MCF 10A (cell line): ENCODE measurements around the gene MFSD11. TPM values are rescaled to one million over a fixed set of nuclear protein-coding genes. Genes with fewer than 3 reads are reported as not detected.
"Not testable (repeated sequence)": the region's sequence is repeated elsewhere in the genome, so short reads cannot be mapped to it uniquely, and the experiment has no call there.

Source experiments
- BruUV-seq: library from RNA; stranded (reverse); fragments of 400-500 nt; replicated peaks from 2 replicates; lab custom pipeline; 2021; lab: Mats Ljungman, UMichigan
- CTCF ChIA-PET: fragments of 300-600 bp; sonication (Branson Sonifier 250); formaldehyde crosslinking; extraction: SDS; loops from one replicate; lab custom pipeline; 2021; ENCODE audit warnings: antibody characterized with exemption, inconsistent platforms; lab: Yijun Ruan, JAX
- POLR2A ChIA-PET: fragments of 300-600, 350-650 bp; sonication (Branson Sonifier 250); formaldehyde crosslinking; extraction: SDS; loops from one replicate; lab custom pipeline; 2020; ENCODE audit warnings: antibody characterized with exemption, inconsistent platforms; lab: Yijun Ruan, JAX
- DNase-seq: peaks from one replicate; pipeline ENCODE4 v3.0.0-alpha.2; 2018; ENCODE audit not compliant: unreplicated experiment
- H3K27ac Mint-ChIP-seq: one replicate; pipeline ENCODE4 v1.8.0; 2022; ENCODE audit warnings: mild to moderate bottlenecking, low read depth, mixed read lengths; ENCODE audit not compliant: unreplicated experiment
- H3K27me3 Mint-ChIP-seq: one replicate; pipeline ENCODE4 v1.8.0; 2022; ENCODE audit warnings: mixed read lengths; ENCODE audit not compliant: insufficient read depth, unreplicated experiment
- H3K36me3 Mint-ChIP-seq: one replicate; pipeline ENCODE4 v1.8.0; 2022; ENCODE audit warnings: mild to moderate bottlenecking, moderate library complexity, mixed read lengths; ENCODE audit not compliant: insufficient read depth, unreplicated experiment
- H3K4me1 Mint-ChIP-seq: one replicate; pipeline ENCODE4 v1.8.0; 2022; ENCODE audit warnings: mixed read lengths; ENCODE audit not compliant: insufficient read depth, unreplicated experiment
- H3K4me3 Mint-ChIP-seq: one replicate; pipeline ENCODE4 v1.8.0; 2022; ENCODE audit warnings: mild to moderate bottlenecking, moderate library complexity, mixed read lengths; ENCODE audit not compliant: unreplicated experiment
- H3K9me3 Mint-ChIP-seq: one replicate; pipeline ENCODE4 v1.8.0; 2022; ENCODE audit warnings: mixed read lengths; ENCODE audit not compliant: unreplicated experiment
- CTCF ChIP-seq: fragments of 200-600 bp; IDR thresholded peaks from one replicate; pipeline ENCODE4 v1.8.0; 2022; ENCODE audit warnings: antibody characterized with exemption, mild to moderate bottlenecking; ENCODE audit not compliant: unreplicated experiment
- intact Hi-C: fragments of 100-400 bp; cut with micrococcal nuclease; formaldehyde crosslinking; loops from 2 replicates; pipeline ENCODE4 v1.14.1; 2022
- total RNA-seq: library from RNA; stranded (reverse); gene quantifications from 2 replicates; pipeline ENCODE4 v1.2.3, GENCODE V29; 2022

MFSD11 gene
- total RNA-seq, 1 experiment from 2014 or later, result 11.6 TPM

- H3K9me3 Mint-ChIP-seq, result no peaks in the 10 kb centered on the region
- no peaks in the 10 kb centered on the region for H3K27me3 Mint-ChIP-seq
- peak; percentile 98 for DNase-seq
- BruUV-seq, result no TSS peak
- POLR2A ChIA-PET, result interaction anchor here (0.6 to 9.1 kb wide), 16 partner anchors 9 to 324 kb away, joined by 3 to 150 read pairs (median 3); partner anchors contain the start of genes JMJD6 and METTL23
- peaks cover 20% of the 10 kb centered on the region for H3K4me1 Mint-ChIP-seq
- H3K4me3 Mint-ChIP-seq, result peak within 1 kb of the TSS; percentile 100
- H3K27ac Mint-ChIP-seq, result peak within 1 kb of the TSS; percentile 97
- H3K36me3 Mint-ChIP-seq, result peaks cover 71% of the 10 kb centered on the region
- CTCF ChIA-PET, result interaction anchor here (0.7 to 0.9 kb wide), 3 partner anchors 12 to 542 kb away, joined by 3 to 5 read pairs (median 4); no protein-coding TSS in a partner anchor
- no peak for TF ChIP-seq CTCF
- intact Hi-C loops, result loop anchor here (10.0 kb wide), 1 partner anchor 328 kb away; no protein-coding TSS in a partner anchor
Measured at GRCh38 chr17:76737082-76737675, 740 bp upstream of the MFSD11 start, which contains the start of gene SRSF2. Gene SRSF2, minus strand, starts transcription at chr17:76737331. Its CDS starts 171 bp downstream, at chr17:76737160.

DNA sequence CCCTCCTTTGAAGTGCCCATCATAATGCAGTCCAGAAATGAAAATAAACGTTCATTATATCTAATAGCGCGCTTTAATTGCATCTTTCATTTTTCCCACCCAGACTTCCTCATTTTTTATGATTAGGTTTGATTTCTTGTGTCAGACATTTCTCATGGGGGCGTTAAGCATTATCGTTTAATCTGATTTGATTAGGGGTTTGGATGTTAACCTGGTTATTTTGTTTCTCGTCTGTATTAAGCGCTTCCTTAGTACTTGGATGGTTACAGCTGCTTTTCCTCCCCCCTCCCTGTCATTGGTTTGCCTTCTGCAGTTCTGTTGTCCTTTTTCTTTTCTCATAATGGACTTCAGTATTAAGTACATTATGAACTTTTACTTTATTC lies 540 bp downstream of the MFSD11 start:
- BruUV-seq, result TSS peak; percentile 38
- H3K36me3 Mint-ChIP-seq, result peaks cover 63% of the 10 kb centered on the region
- intact Hi-C loops, result loop anchor here (1.0 to 10.0 kb wide), 2 partner anchors 101 to 326 kb away; no protein-coding TSS in a partner anchor

DNA sequence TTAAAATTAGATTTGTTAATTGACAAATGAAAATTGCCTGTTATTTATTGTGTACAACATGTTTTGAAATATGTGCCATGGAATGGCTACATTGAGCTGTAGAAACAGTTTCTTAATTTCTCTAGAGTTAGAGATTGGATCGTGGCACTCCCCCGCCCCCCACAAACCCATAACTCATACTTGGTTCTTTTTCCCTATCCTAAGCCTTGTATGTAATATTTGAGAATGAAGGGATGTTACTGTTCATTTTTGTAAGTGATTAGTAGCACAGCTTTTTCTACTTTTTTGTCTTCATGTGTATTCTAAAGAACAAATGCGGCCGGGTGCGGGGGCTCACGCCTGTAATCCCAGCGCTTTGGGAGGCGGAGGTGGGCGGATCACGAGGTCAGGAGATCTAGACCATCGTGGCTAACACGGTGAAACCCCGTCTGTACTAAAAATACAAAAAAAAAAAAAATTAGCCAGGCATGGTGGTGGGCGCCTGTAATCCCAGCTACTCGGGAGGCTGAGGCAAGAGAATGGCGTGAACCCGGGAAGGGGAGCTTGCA lies 1.7 kb downstream of the MFSD11 start:
- H3K4me1 Mint-ChIP-seq, result not testable (repeated sequence)

More for the DNA sequence above, 540 bp downstream of the MFSD11 start:
- H3K4me1 Mint-ChIP-seq, result peaks cover 17% of the 10 kb centered on the region
- TF ChIP-seq CTCF, result no peak
- DNase-seq, result no peak
- H3K4me3 Mint-ChIP-seq, result peak overlapping the region; percentile 100
- ChIA-PET POLR2A (interaction anchor here (0.7 to 9.1 kb wide), 11 partner anchors 11 to 888 kb away, joined by 3 to 150 read pairs (median 4); partner anchors contain the start of genes JMJD6, METTL23 and RHBDF2), CTCF (interaction anchor here (0.6 to 1.5 kb wide), 4 partner anchors 41 to 292 kb away, joined by 3 to 4 read pairs (median 4); no protein-coding TSS in a partner anchor)
- H3K27ac Mint-ChIP-seq, result peak overlapping the region; percentile 97
- no peaks in the 10 kb centered on the region for H3K27me3 Mint-ChIP-seq
- no peaks in the 10 kb centered on the region for H3K9me3 Mint-ChIP-seq

GRCh38 chr17:76740329-76741118 lies 2.6 kb downstream of the MFSD11 start:
- Mint-ChIP-seq H3K4me3 (no peak overlapping the region), H3K36me3 (peaks cover 57% of the 10 kb centered on the region), H3K4me1 (no peaks in the 10 kb centered on the region), H3K27ac (no peak overlapping the region), H3K27me3 (no peaks in the 10 kb centered on the region), H3K9me3 (peaks cover 5% of the 10 kb centered on the region)
- TF ChIP-seq CTCF, result no peak
- CTCF ChIA-PET, result no interaction called here
- no TSS peak for BruUV-seq
- intact Hi-C loops, result no loop called here
- no peak for DNase-seq
- POLR2A ChIA-PET, result interaction anchor here (3.4 to 9.1 kb wide), 2 partner anchors 9 to 181 kb away, joined by 26 to 76 read pairs; no protein-coding TSS in a partner anchor

More for the DNA sequence above, 1.7 kb downstream of the MFSD11 start:
- DNase-seq, H3K9me3 Mint-ChIP-seq, H3K4me3 Mint-ChIP-seq, BruUV-seq, H3K27ac Mint-ChIP-seq, H3K27me3 Mint-ChIP-seq: not testable (repeated sequence)
- ChIA-PET POLR2A (interaction anchor here (0.6 to 9.1 kb wide), 8 partner anchors 9 to 1479 kb away, joined by 3 to 150 read pairs (median 3); partner anchors contain the start of genes JMJD6 and METTL23), CTCF (interaction anchor here (0.6 to 1.5 kb wide), 2 partner anchors 16 to 181 kb away, joined by 3 to 4 read pairs; no protein-coding TSS in a partner anchor)
- H3K36me3 Mint-ChIP-seq, result peaks cover 57% of the 10 kb centered on the region
- intact Hi-C loops, result loop anchor here (10.0 kb wide), 1 partner anchor 325 kb away; no protein-coding TSS in a partner anchor
